H1 (cell line): ENCODE data around the gene ARHGEF28. TPM values are rescaled to one million over a fixed set of nuclear protein-coding genes. Genes with fewer than 3 reads are reported as not detected.

Experiments
- CTCF ChIA-PET: fragments of 300-600 bp; sonication (Branson Sonifier 250); formaldehyde crosslinking; loops from one replicate; lab custom pipeline; 2021; ENCODE audit not compliant: partially characterized antibody; lab: Charles Lee
- POLR2A ChIA-PET: fragments of 300-600 bp; sonication (Branson Sonifier 250); formaldehyde crosslinking; loops from one replicate; lab custom pipeline; 2021; ENCODE audit warnings: inconsistent platforms; ENCODE audit not compliant: partially characterized antibody; lab: Charles Lee
- DNase-seq, 2 experiments: peaks; one replicate each; pipeline versions ENCODE4 v3.0.0 to v3.0.0-alpha.2; 2010 to 2022; ENCODE audit warnings: low spot score in 2 of 2, low read depth in 1 of 2, mixed read lengths in 1 of 2
- FAIRE-seq: peaks from 2 replicates; lab custom pipeline; 2011; peaks lifted over from hg19 to GRCh38; lab: Jason Lieb, UNC
- H2AFZ ChIP-seq: 2 replicates; pipeline ENCODE4 v1.8.1; 2012; ENCODE audit warnings: low read length, inconsistent platforms
- H2AK5ac ChIP-seq: 2 replicates; pipeline ENCODE4 v1.6.1; 2013; ENCODE audit warnings: low read depth, low read length
- H2BK120ac ChIP-seq: replicated peaks from 2 replicates; pipeline ENCODE3; 2013; ENCODE audit warnings: low read depth, low read length, inconsistent platforms
- H2BK12ac ChIP-seq: 2 replicates; pipeline ENCODE4 v1.6.1; 2013; ENCODE audit warnings: low read depth, low read length
- H2BK15ac ChIP-seq: 2 replicates; pipeline ENCODE4 v1.6.1; 2013; ENCODE audit warnings: low read length
- H2BK20ac ChIP-seq: 2 replicates; pipeline ENCODE4 v1.6.1; 2013; ENCODE audit warnings: low read length
- H2BK5ac ChIP-seq: 2 replicates; pipeline ENCODE4 v1.6.1; 2013; ENCODE audit warnings: low read depth, low read length
- H3K14ac ChIP-seq: 2 replicates; pipeline ENCODE4 v1.6.1; 2013; ENCODE audit warnings: inconsistent platforms; ENCODE audit not compliant: insufficient read length
- H3K18ac ChIP-seq: 2 replicates; pipeline ENCODE4 v1.6.1; 2013; ENCODE audit warnings: low read length; ENCODE audit errors: extremely low read depth
- H3K23ac ChIP-seq: 2 replicates; pipeline ENCODE4 v1.6.1; 2013; ENCODE audit warnings: inconsistent platforms; ENCODE audit not compliant: insufficient read length
- H3K23me2 ChIP-seq: 2 replicates; pipeline ENCODE4 v1.6.1; 2013; ENCODE audit warnings: low read depth, low read length
- H3K27ac ChIP-seq: 2 replicates; pipeline ENCODE4 v1.6.1; 2011; ENCODE audit warnings: low read depth, low read length, inconsistent platforms
- H3K27me3 ChIP-seq, 4 experiments: replicated peaks in 1 of 4; 1 replicate in 1 of 4; 2 replicates in 3 of 4; pipeline versions ENCODE4 v1.6.1 to v1.8.1; 2011 to 2013; ENCODE audit warnings: low read length in 3 of 4, mild to moderate bottlenecking in 3 of 4, inconsistent platforms in 2 of 4, mixed read lengths in 2 of 4, moderate library complexity in 1 of 4; ENCODE audit not compliant: control insufficient read depth in 3 of 4, insufficient read depth in 3 of 4; ENCODE audit errors: extremely low read depth in 1 of 4
- H3K36me3 ChIP-seq, 4 experiments: 2 replicates each; pipeline versions ENCODE4 v1.6.1 to v1.8.1; 2011 to 2013; ENCODE audit warnings: mild to moderate bottlenecking in 4 of 4, low read length in 3 of 4, moderate library complexity in 2 of 4, control low read depth in 1 of 4, inconsistent platforms in 1 of 4; ENCODE audit not compliant: insufficient read depth in 4 of 4, control insufficient read depth in 2 of 4
- H3K4ac ChIP-seq: replicated peaks from 2 replicates; pipeline ENCODE3; 2013; ENCODE audit warnings: low read length, low read depth, mixed read lengths, inconsistent platforms; ENCODE audit not compliant: insufficient read length
- H3K4me1 ChIP-seq, 4 experiments: replicated peaks in 1 of 4; 1 replicate in 1 of 4; 2 replicates in 3 of 4; pipeline versions ENCODE4 v1.6.1 to v1.8.1; 2011 to 2013; ENCODE audit warnings: low read length in 3 of 4, inconsistent platforms in 2 of 4, mixed read lengths in 1 of 4; ENCODE audit not compliant: insufficient read depth in 4 of 4, control insufficient read depth in 3 of 4
- H3K4me2 ChIP-seq, 2 experiments: 2 replicates each; pipeline versions ENCODE4 v1.6.1 to v1.8.1; 2011 to 2013; ENCODE audit warnings: low read depth in 2 of 2, low read length in 2 of 2, control low read depth in 1 of 2, inconsistent platforms in 1 of 2, mild to moderate bottlenecking in 1 of 2; ENCODE audit not compliant: insufficient read depth in 1 of 2
- H3K4me3 ChIP-seq, 4 experiments: fragments of 200-600, 300-600 bp in 1 of 4; sonication (generic), shearing (Covaris generic), sonication (Bioruptor Twin) in 1 of 4; 2 replicates each; pipeline versions ENCODE4 v1.5.1 to v1.8.1; 2011 to 2016; ENCODE audit warnings: low read length in 4 of 4, low read depth in 3 of 4, control low read depth in 2 of 4, inconsistent platforms in 2 of 4, mild to moderate bottlenecking in 2 of 4, mixed read lengths in 1 of 4, moderate library complexity in 1 of 4; ENCODE audit not compliant: insufficient read depth in 2 of 4; ENCODE audit errors: extremely low read depth in 1 of 4
- H3K56ac ChIP-seq: replicated peaks from 2 replicates; pipeline ENCODE3; 2013; ENCODE audit warnings: low read depth, mild to moderate bottlenecking, mixed read lengths, low read length, inconsistent platforms; ENCODE audit not compliant: insufficient read length
- H3K79me1 ChIP-seq: 2 replicates; pipeline ENCODE4 v1.6.1; 2013; ENCODE audit warnings: low read depth, low read length, control low read depth
- H3K79me2 ChIP-seq, 2 experiments: 2 replicates each; pipeline versions ENCODE4 v1.6.1 to v1.8.1; 2012 to 2013; ENCODE audit warnings: low read length in 2 of 2, mild to moderate bottlenecking in 2 of 2, inconsistent platforms in 1 of 2; ENCODE audit not compliant: insufficient read depth in 2 of 2, control insufficient read depth in 1 of 2
- H3K9ac ChIP-seq, 4 experiments: replicated peaks in 1 of 4; 1 replicate in 1 of 4; 2 replicates in 3 of 4; pipeline versions ENCODE4 v1.6.1 to v1.8.1; 2011 to 2013; ENCODE audit warnings: low read depth in 3 of 4, low read length in 3 of 4, control low read depth in 2 of 4, mild to moderate bottlenecking in 2 of 4, moderate library complexity in 2 of 4, inconsistent platforms in 1 of 4; ENCODE audit errors: extremely low read depth in 1 of 4
- H3K9me3 ChIP-seq, 2 experiments: 2 replicates each; pipeline versions ENCODE4 v1.6.1 to v1.8.1; 2012 to 2013; ENCODE audit warnings: mild to moderate bottlenecking in 2 of 2, moderate library complexity in 2 of 2, control low read depth in 1 of 2, inconsistent platforms in 1 of 2, low read depth in 1 of 2, low read length in 1 of 2, mixed read lengths in 1 of 2; ENCODE audit not compliant: insufficient read depth in 2 of 2
- H4K20me1 ChIP-seq, 2 experiments: replicated peaks in 1 of 2; 2 replicates each; pipeline versions ENCODE3 to v1.8.1; 2011 to 2013; ENCODE audit warnings: inconsistent platforms in 2 of 2, low read length in 2 of 2, mild to moderate bottlenecking in 1 of 2; ENCODE audit not compliant: insufficient read depth in 2 of 2, control insufficient read depth in 1 of 2
- H4K5ac ChIP-seq: 2 replicates; pipeline ENCODE4 v1.6.1; 2013; ENCODE audit warnings: low read length, low read depth, mixed read lengths, inconsistent platforms; ENCODE audit not compliant: insufficient read length
- H4K8ac ChIP-seq: 2 replicates; pipeline ENCODE4 v1.8.0; 2013; ENCODE audit warnings: mild to moderate bottlenecking, moderate library complexity, low read length, inconsistent platforms; ENCODE audit not compliant: insufficient read depth; ENCODE audit errors: extremely low read depth
- H4K91ac ChIP-seq: replicated peaks from 2 replicates; pipeline ENCODE3; 2013; ENCODE audit warnings: low read length, mixed read lengths, inconsistent platforms; ENCODE audit not compliant: insufficient read length
- NANOG ChIP-seq: IDR thresholded peaks from 2 replicates; pipeline ENCODE4 v1.6.1; 2011; ENCODE audit warnings: low read length, low read depth, mild to moderate bottlenecking, inconsistent platforms; ENCODE audit not compliant: insufficient read depth, poor library complexity, severe bottlenecking
- SIN3A ChIP-seq, 2 experiments: IDR thresholded peaks in 1 of 2; conservative IDR thresholded peaks in 1 of 2; 2 replicates each; pipeline ENCODE4 v1.6.1; 2011 to 2012; ENCODE audit warnings: low read length in 2 of 2, improper control_type of control experiment in 1 of 2, low read depth in 1 of 2, mild to moderate bottlenecking in 1 of 2
- SUZ12 ChIP-seq: fragments of 200-600 bp; sonication (generic); IDR thresholded peaks from 2 replicates; pipeline ENCODE4 v1.6.1; 2012; ENCODE audit warnings: mild to moderate bottlenecking, inconsistent platforms, low read length, moderate library complexity, mixed read lengths
- TAF7 ChIP-seq: optimal IDR thresholded peaks from 2 replicates; pipeline ENCODE3; 2011; ENCODE audit warnings: low read depth, mild to moderate bottlenecking, inconsistent platforms, low read length, moderate library complexity, borderline replicate concordance
- WGBS, 2 experiments: shearing (Covaris generic) in 1 of 2; methylation state at CpG; one replicate each; pipeline versions ENCODE4 v1.1.6 to v1.1.7; 2013 to 2015; ENCODE audit warnings: low lambda C conversion rate in 2 of 2, mixed read lengths in 2 of 2, inconsistent platforms in 1 of 2, low coverage in 1 of 2, missing lambda C conversion rate in 1 of 2; ENCODE audit not compliant: insufficient replicate concordance in 2 of 2, insufficient coverage in 1 of 2, insufficient read length in 1 of 2; ENCODE audit errors: extremely low coverage in 1 of 2, missing lambda C conversion rate in 1 of 2; 5-methylcytosine and 5-hydroxymethylcytosine counted together
- polyA plus RNA-seq, 7 experiments: library from polyadenylated mRNA; depleted of rRNA in 3 of 7; stranded (reverse) in 5 of 7; unstranded in 2 of 7; fragments of >200 nt in 5 of 7; fragments of 200-250 nt in 2 of 7; gene quantifications; 1 replicate in 5 of 7; 2 replicates in 1 of 7; 4 replicates in 1 of 7; pipeline versions ENCODE4 v1.2.1 to v1.2.3, GENCODE V29; 2011 to 2013; ENCODE audit warnings: missing spikeins in 2 of 7, mixed read lengths in 2 of 7
- total RNA-seq: library from RNA; stranded (reverse); fragmentation: NEBNext Ultra II Directional; extraction: Animal tissue kit (Norgen Biotek cat#: 25700); gene quantifications from 2 replicates; pipeline ENCODE4 v1.2.1, GENCODE V29; 2021

ARHGEF28 gene
- total and polyA plus RNA-seq, 2 of the 8 experiments (the other 6 are each of a cell fraction or from before 2014, with no cell fraction given): 0.33 to 1.0 TPM

- H3K9me3 ChIP-seq: no peaks in the 10 kb centered on the region
- H3K4me1 ChIP-seq: no peaks in the 10 kb centered on the region
- H2BK5ac ChIP-seq: no peak overlapping the region
- no peak overlapping the region for H2AFZ ChIP-seq
- no peak overlapping the region for H3K4me3 ChIP-seq
- H3K4me2 ChIP-seq: no peak overlapping the region
- H3K14ac ChIP-seq: no peak overlapping the region
- FAIRE-seq: no peak
- no peak overlapping the region for H3K56ac ChIP-seq
- H3K36me3 ChIP-seq: no peaks in the 10 kb centered on the region
- DNase-seq: no peak
- H4K91ac ChIP-seq: no peak overlapping the region
- no peak for TF ChIP-seq SUZ12
- TF ChIP-seq TAF7: no peak
- TF ChIP-seq NANOG: no peak
- TF ChIP-seq SIN3A (conservative IDR thresholded peaks at IDR 0.05 in 1 of 2, IDR thresholded peaks at IDR 0.05 in 1 of 2; ENCODE audit: low read depth in 1 of 2, low read length in 2 of 2): no peak
- H4K5ac ChIP-seq: no peak overlapping the region
- H2BK20ac ChIP-seq: no peak overlapping the region
- ChIA-PET POLR2A (interaction anchor here (1.0 kb wide), 1 partner anchor 688 kb away, joined by 3 read pairs; the partner anchor contains the start of gene ENC1), CTCF (interaction anchor here (0.7 to 1.6 kb wide), 4 partner anchors 10 to 433 kb away, joined by 3 read pairs; no protein-coding TSS in a partner anchor)
- no peaks in the 10 kb centered on the region for H3K79me1 ChIP-seq
- no peak overlapping the region for H3K9ac ChIP-seq
- H3K4ac ChIP-seq: no peak overlapping the region
- H2AK5ac ChIP-seq: no peak overlapping the region
- H3K27ac ChIP-seq: no peak overlapping the region
- H2BK12ac ChIP-seq: no peak overlapping the region
- H4K20me1 ChIP-seq: no peaks in the 10 kb centered on the region
- H3K79me2 ChIP-seq: no peaks in the 10 kb centered on the region
- H3K27me3 ChIP-seq: no peaks in the 10 kb centered on the region
- H4K8ac ChIP-seq: no peak overlapping the region
- H3K23ac ChIP-seq: no peak overlapping the region
- H3K23me2 ChIP-seq: no peaks in the 10 kb centered on the region
- WGBS, 2 experiments: 86% methylated on average over 3 of the region's 3 CpGs; no CpG with 5 or more reads in 1 of the 2 experiments
- no peak overlapping the region for H3K18ac ChIP-seq
- no peak overlapping the region for H2BK15ac ChIP-seq
- H2BK120ac ChIP-seq: no peak overlapping the region
Observed at GRCh38 chr5:73952872-73953271, 326.9 kb downstream of the ARHGEF28 start.
